ENCODE measurements around the gene CYTH3. TPM values are rescaled to one million over a fixed set of nuclear protein-coding genes. Genes with fewer than 3 reads are reported as not detected.
A peak's percentile ranks its signal among the peaks of the same experiment; 100 is the strongest.

The CYTH3 gene
- total and polyA plus RNA-seq, 2 of the 4 experiments (the other 2 are of a cell fraction), result 14.2 to 34.8 TPM

DNA sequence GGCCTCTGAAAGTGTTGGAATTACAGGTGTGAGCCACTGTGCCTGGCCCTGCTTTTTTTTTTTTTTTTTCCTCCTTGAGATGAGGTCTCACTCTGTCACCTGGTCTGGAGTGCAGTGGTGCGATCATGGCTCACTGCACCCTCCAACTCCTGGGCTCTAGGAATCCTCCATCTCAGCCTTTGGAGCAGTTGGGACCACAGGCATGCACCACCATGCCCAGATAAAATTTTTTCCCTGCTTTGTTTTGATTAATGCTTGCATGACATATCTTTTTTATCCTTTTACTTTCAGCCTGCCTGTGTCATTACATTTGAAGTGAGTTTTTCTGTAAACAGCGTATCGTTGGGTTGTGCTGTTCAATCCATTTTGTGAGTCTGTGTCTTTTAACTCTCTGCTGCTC, 144.2 kb downstream of the CYTH3 start:
- Histone ChIP-seq H2AFZ (replicated peaks; ENCODE audit: low read length, poor library complexity) (no peak overlapping the region), H2AK5ac (ENCODE audit: low read depth, low read length) (no peak overlapping the region), H4K20me1 (ENCODE audit: insufficient read depth, low read length) (peaks cover 8% of the 10 kb centered on the region; the same call in 1 of the 2 replicates), H4K91ac (ENCODE audit: insufficient read depth, low read depth, low read length) (no peak overlapping the region), H2BK15ac (ENCODE audit: low read depth, low read length) (no peak overlapping the region), H3K27me3 (ENCODE audit: control insufficient read depth, insufficient read depth, low read length) (no peaks in the 10 kb centered on the region), H2BK5ac (ENCODE audit: low read depth, low read length, poor library complexity, severe bottlenecking) (no peak overlapping the region), H3K9me3 (ENCODE audit: control insufficient read depth, insufficient read depth, low read length) (no peaks in the 10 kb centered on the region), H3K4me2 (ENCODE audit: low read depth, low read length) (no peak overlapping the region), H3K4me3 (ENCODE audit: insufficient read depth, low read depth, low read length) (no peak overlapping the region), H3K27ac (ENCODE audit: insufficient read depth, low read length) (no peak overlapping the region), H3K18ac (ENCODE audit: low read depth, low read length) (no peak overlapping the region), H3K4me1 (ENCODE audit: control insufficient read depth, insufficient read depth, low read length) (no peaks in the 10 kb centered on the region), H3K56ac (ENCODE audit: extremely low read depth, insufficient read depth, low read length) (no peak overlapping the region), H2BK120ac (ENCODE audit: low read depth, low read length) (no peak overlapping the region), H4K5ac (ENCODE audit: low read depth, low read length) (no peak overlapping the region), H2BK20ac (ENCODE audit: low read depth, low read length) (no peak overlapping the region), H3K14ac (replicated peaks; ENCODE audit: low read depth, low read length) (no peak overlapping the region), H3K9me1 (ENCODE audit: insufficient read depth, low read length) (peaks cover 3% of the 10 kb centered on the region; the same call in 1 of the 2 replicates), H3K79me1 (ENCODE audit: low read depth in 1 of 2, low read length in 2 of 2) (peaks cover 23 to 51% of the 10 kb centered on the region in 2 experiments), H3K23ac (ENCODE audit: low read depth, low read length) (no peak overlapping the region), H3K4ac (ENCODE audit: low read depth, low read length) (no peak overlapping the region), H3K36me3 (ENCODE audit: control insufficient read depth, insufficient read depth, low read length) (peaks cover 21% of the 10 kb centered on the region), H2AK9ac (replicated peaks; ENCODE audit: low read depth, low read length, poor library complexity) (no peak overlapping the region), H3K9ac (ENCODE audit: low read depth, low read length) (no peak overlapping the region), H4K8ac (ENCODE audit: low read depth in 2 of 2, low read length in 2 of 2) (no peak overlapping the region)
- ATAC-seq (ENCODE audit: low read depth), result peak; percentile 81
- TF ChIP-seq CHD1 (IDR thresholded peaks at IDR 0.05; ENCODE audit: low read depth, low read length) (no peak), FOS (IDR thresholded peaks at IDR 0.05; ENCODE audit: low read depth, low read length) (no peak), SMC3 (IDR thresholded peaks at IDR 0.05; ENCODE audit: low read depth, low read length) (no peak), RAD21 (IDR thresholded peaks at IDR 0.05; ENCODE audit: low read length) (no peak), NFE2L2 (IDR thresholded peaks at IDR 0.05; ENCODE audit: low read depth, low read length) (no peak), BHLHE40 (IDR thresholded peaks at IDR 0.05; ENCODE audit: low read depth, low read length) (no peak), MXI1 (IDR thresholded peaks at IDR 0.05; ENCODE audit: borderline replicate concordance, low read depth, low read length) (no peak), MAFK (IDR thresholded peaks at IDR 0.05; ENCODE audit: low read depth, low read length) (no peak), USF2 (IDR thresholded peaks at IDR 0.05; ENCODE audit: low read depth, low read length) (no peak), CEBPB (IDR thresholded peaks at IDR 0.05; ENCODE audit: low read depth, low read length) (no peak), RCOR1 (IDR thresholded peaks at IDR 0.05; ENCODE audit: insufficient replicate concordance, low read length) (no peak), POLR2A (IDR thresholded peaks at IDR 0.05; ENCODE audit: low read depth, low read length) (no peak), RFX5 (IDR thresholded peaks at IDR 0.05; ENCODE audit: low read depth, low read length) (no peak), ELK1 (IDR thresholded peaks at IDR 0.05; ENCODE audit: borderline replicate concordance, low read depth, low read length) (no peak), MAZ (IDR thresholded peaks at IDR 0.05; ENCODE audit: borderline replicate concordance, low read depth, low read length) (no peak)
- TF ChIP-seq, protein P1, sequence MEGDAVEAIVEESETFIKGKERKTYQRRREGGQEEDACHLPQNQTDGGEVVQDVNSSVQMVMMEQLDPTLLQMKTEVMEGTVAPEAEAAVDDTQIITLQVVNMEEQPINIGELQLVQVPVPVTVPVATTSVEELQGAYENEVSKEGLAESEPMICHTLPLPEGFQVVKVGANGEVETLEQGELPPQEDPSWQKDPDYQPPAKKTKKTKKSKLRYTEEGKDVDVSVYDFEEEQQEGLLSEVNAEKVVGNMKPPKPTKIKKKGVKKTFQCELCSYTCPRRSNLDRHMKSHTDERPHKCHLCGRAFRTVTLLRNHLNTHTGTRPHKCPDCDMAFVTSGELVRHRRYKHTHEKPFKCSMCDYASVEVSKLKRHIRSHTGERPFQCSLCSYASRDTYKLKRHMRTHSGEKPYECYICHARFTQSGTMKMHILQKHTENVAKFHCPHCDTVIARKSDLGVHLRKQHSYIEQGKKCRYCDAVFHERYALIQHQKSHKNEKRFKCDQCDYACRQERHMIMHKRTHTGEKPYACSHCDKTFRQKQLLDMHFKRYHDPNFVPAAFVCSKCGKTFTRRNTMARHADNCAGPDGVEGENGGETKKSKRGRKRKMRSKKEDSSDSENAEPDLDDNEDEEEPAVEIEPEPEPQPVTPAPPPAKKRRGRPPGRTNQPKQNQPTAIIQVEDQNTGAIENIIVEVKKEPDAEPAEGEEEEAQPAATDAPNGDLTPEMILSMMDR (conservative IDR thresholded peaks at IDR 0.05; ENCODE audit: low read depth, low read length), result no peak
- dilution Hi-C loops (cut with HindIII; ENCODE audit: low sequenced_read_pairs, unreplicated experiment) (no loop called here), in situ Hi-C loops (cut with MboI; ENCODE audit: low sequenced_read_pairs) (no loop called here), intact Hi-C loops (cut with micrococcal nuclease) (no loop called here)
- WGBS, 2 experiments (ENCODE audit: extremely low coverage in 2 of 2, insufficient read length in 1 of 2), result 100% methylated on average over 1 of the region's 3 CpGs; no CpG with 5 or more reads in 1 of the 2 experiments
- POLR2A ChIA-PET (ENCODE audit: unreplicated experiment), result interaction anchor here (1.0 kb wide), 1 partner anchor 22 kb away, joined by 4 read pairs; no protein-coding TSS in a partner anchor
- DNase-seq, result peak; percentile 47
- BruUV-seq (replicated peaks), result no TSS peak
- CTCF ChIA-PET, result interaction anchor here (0.6 kb wide), 1 partner anchor 201 kb away, joined by 7 read pairs; no protein-coding TSS in a partner anchor
